ENCODE data around the gene ZDHHC13.
A peak's percentile ranks its signal among the peaks of the same experiment; 100 is the strongest.

Gene ZDHHC13

DNA sequence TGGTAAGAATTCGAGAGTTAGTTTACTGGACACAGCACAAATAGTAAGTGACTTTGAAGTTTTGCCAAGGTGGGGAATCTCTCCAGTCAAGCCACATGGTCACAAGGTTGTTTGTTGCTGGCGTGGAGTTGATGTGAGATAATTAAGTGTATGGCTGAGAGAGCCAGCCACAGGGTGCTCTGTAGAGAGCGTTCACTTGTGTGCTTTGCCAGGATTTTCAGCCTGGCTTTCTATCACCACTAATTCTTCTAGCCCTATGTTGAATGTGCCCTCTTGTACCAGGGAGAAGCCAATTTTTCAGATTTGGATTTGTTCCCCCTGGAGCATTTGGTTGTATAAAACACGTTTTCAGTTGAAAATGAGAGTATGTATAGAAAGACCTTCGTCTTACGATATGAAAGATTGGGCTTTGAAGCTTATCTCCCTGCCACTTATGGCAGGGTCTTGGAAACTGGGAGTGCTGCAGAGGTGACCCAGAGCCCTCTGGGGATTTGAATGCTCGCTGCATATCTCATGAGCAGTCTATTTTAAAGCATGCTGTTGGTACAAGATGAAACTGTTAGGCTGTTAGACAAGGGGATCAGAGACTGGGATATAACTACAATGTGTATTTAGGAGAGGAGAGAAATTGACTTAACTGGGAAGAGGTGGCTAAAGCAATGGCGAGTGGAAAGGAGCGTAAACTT is 56.2 kb downstream of the ZDHHC13 start:
- no peak for DNase-seq

DNA sequence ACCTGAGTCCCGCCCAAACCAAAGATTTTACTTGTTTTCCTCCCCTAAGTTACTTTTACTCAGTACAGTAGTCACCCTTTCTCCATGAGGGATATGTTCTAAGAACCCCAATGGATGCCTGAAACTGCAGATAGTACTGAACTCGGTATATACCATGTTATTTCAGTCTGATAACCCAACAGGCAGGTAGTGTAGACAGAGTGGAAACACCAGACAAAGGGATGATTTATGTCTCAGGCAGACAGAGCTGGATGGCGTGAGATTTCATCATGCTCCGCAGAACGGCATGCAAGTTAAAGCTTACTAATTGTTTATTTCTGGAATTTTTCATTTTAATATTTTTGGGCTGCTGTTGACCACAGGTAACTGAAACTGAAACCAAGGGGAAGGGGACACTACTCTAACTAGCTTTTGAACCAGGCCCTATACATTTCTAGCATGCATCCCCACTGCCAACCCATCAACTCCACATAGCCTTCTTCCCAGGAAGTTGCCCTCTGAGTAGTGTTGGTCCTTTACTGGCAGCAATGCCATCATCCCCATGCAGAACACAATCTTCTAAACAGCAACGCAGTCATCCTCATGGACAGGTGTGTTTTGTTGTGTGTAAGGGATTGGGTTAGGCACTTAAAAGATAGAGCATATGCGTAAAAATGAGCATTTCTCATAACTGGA is 57.1 kb downstream of the ZDHHC13 start:
- DNase-seq, result no peak

DNA sequence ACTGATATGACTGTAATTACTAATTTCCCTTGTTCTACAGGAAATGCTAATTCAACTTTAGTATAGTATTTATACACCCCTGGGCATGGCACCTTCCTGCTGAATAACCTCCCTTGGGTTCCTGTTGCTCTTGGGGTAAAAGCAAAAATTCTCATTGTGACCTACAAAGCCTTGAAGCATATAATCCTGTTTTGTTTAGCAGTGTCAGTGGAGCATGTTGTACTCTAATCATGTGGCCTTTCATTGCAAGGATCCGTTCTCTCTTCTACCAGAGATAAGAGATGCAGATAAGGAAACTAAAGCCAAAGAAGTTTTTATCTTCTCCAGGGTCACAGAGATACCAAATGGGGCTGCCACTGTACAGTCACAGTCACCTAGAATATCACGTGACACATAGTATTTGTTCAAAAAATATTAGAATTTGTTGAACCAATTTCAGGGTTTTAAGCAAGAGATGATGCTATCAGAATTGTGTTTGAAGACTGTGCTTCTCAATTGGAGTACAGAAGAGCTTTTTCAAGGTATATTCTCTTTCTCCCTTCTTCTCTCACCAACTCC is 59.7 kb downstream of the ZDHHC13 start:
- DNase-seq, result no peak

DNA sequence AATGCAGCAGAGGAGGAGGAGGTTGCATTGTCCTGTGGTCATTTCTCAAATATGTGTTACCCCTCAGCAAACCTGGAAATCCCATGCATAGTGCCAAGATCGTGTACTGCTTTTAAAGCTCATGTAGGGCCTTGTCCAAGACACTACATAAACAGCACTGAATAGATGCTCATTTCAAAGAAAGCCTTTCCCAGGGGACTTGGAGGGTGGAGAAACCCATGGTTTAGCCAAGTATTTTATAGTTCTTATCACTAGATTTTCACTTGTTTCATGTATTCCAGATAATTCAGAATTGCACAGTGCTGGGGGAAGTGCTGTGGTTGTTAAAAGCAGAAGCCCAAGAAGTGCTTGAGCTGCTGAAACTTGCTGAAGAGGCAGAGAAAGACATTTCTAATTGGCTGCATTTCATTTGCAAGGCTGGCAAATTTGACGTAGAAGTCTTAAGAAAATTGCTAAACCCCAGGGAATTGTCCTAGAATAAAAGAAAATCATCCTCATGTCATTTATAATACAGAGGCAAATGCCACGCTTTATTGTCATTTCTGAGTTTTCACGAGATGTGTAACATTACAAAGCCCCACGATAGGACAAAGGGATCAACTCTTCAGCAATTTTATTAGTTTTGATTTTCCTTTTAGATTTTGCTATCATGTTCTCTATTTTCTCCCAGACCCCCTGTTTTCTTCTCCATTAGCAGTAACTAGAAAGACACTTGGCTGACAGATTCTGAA is 64.7 kb downstream of the ZDHHC13 start:
- DNase-seq, result no peak

DNA sequence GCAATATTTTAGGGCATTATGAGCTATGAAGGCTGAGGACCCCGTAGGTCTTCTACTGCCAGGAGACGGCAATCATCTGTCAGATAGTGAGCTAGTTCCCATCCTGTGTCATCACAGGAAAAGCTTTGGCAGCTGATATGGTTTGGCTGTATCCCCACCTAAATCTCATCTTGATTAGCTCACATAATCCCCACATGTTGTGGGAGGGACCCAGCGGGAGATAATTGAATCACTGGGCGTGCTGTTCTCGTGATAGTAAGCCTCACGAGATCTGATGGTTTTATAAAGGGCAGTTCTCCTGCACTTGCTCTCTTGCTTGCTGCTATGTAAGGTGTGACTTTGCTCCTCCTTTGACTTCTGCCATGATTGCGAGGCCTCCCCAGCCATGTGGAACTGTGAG is 66.7 kb downstream of the ZDHHC13 start:
- no peak for DNase-seq

DNA sequence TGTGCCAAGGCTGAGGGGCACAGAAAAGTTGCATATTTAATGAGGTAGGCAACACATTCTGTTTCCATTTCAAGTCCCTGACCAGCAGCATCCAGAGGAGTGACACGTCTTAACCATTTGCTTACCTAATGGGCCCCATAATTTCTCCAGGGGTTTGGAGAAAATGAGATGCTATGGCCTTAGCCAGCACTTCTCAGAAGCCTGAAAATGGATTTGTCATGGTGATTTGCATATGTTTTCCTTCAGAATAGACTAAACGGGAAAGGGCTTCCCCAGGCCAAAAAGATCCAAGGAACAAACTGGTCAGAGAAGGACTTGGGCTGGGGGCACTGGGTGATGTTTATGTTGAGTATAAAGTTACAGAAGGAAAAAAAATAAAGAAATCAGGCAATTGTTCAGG is 68.1 kb downstream of the ZDHHC13 start:
- DNase-seq, result peak; percentile 8 to 14

DNA sequence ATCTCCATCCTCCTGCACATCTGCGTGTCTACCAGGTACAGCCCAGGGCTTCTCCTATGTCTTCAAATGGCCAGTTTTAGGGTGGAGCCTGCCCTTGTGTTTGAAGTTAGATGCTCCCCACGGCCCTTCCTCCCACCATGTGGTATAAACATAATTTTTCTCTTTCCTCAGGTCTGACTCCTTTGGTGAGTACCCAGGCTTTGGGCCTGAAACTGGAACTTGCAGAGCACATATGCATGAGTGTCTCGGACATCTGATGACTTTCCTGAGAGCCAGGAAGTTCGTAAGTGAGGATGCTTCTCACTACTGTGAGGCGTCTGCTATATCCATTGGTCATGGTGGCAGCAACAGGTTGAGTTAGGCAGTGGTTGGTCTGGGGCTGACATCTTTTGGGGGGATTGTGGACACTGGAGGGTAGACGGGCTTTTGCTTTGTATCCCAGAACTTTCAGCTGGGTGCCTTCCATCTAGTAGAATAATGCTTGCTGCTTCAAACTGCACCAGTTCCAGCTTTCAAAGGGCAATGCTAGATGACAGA is 68.6 kb downstream of the ZDHHC13 start:
- DNase-seq, result no peak

DNA sequence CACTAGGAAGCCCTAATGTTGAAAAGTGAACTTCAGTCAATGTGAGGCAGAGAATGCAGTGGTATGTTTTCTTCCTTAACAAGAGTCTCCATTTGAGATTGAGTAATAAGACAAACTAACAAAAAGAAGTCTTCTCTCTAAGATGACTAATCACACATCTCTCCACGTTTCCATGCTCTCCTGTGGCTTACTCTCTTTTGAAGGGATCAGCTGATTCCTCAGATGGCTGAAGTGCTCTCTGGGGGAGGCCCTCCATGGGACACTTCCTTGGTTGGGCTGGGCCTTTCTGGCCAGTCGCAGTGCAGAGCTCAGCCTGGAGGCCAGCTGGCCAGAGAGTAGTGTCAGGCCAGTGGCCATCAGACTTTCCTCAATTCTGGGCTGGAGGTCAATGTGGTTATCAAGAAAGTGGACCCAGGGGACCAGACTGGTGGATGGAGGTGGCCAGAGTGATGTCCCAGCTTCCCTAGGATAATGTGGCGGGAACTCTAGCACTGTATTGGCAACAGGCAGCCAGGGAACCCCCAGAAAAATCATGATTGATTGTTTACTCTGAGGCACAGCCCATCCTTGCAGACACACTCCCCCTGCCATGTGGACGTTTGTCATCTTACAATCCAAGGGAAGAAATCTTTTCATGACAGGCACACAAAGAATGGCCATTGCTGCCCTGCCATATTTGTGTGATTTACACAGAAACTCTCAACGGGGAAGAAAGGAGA is 70.3 kb downstream of the ZDHHC13 start:
- DNase-seq, result no peak

DNA sequence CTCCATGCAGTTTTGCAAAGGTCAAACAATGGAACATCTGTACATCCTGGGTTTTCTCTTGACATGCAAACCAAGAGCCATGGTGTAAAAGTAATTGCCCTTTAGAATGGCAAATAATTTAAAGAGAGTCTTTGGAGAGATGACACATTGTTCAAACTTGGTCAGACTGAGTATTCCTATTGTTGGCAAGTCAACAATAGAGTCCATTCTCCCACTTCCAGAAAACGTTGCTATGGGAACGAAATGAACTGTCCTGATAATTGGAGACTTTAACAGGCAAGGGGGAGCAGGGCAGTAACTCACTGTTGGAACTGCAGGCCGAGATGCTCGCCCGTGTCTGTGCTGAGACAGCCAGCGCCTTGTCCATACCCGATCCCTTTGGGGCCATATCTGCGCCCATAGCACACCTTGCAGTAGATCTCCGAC is 70.9 kb downstream of the ZDHHC13 start:
- no peak for DNase-seq

DNA sequence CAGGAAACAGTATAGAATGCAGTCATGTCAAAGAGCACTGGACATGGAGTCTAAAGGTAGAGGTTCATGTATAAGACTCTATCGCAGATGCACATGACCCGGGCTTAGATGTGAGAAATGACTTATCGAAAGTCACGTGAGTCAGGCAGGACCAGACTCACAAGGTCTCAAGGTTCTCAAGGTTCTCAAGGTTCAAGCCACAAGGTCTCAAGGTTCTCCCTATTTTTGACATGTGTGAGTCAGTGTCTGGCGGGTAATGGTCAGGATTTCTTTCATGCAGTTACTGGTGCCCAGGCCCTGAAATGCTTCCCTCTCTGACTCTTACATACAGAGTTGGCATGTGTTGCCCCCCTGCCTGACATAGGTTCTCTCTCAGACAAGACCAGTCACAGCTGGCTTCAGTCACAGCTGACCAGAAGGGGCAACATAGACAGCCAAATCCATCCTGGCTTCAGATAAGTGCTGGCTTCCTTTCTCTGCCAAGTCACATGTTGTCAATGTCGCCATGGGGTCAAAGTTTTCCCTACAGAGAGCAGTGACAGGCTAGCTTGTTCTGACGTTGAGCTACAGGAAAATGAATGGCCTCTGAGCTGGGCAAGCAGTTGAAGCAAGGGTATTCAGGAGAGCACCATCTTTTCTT is 74.7 kb downstream of the ZDHHC13 start:
- DNase-seq, result no peak

DNA sequence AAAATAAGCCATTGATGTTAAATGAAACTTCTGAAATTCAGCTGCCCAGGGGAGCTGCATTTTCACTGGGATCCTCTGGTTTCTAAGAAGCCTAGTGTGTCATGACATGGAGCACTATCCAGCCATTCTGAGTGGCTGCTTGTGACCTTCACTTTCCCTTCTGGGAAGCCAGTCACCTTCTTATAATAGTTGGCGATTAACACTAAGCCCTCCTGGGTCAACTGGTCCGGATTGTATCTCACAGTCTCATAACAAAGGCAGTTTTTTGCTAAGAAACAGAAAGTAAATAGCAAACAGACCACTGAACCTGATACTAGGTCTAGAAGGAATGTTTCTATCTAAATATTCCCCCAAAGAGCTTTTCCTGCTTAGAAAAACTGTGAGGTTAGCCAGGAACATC is 76.9 kb downstream of the ZDHHC13 start:
- DNase-seq, result no peak

DNA sequence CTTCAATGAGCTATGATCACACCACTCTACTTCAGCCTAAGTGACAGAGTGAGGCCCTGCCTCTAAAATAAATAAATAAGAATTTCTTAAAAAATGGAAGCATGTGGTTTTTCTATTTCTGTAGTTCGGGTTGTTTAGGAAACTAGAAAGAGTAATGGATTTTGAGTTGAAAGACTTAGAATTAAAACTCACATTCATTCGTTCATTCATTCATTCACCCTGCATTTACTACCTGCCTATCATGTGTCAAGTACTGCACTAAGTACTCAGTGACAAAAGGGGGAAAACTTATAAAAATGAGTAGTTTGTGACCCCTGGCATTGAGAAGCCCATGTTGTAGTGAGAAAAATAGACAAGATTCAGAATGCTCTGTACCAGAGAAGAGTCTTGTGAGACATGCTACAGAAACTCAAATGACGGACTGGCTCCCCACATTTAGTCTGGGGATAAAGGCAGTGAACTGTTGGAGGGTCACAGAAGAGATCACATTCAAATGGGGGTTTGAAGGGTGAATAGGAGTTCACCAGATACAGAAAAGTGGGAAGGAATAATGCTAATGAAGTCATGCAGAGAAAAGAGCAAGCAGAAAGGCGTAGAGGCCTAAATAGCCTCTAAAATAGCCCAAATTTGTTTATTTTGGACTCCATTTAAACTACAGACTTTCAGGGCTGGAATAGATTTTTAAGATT is 77.8 kb downstream of the ZDHHC13 start:
- DNase-seq, result no peak

DNA sequence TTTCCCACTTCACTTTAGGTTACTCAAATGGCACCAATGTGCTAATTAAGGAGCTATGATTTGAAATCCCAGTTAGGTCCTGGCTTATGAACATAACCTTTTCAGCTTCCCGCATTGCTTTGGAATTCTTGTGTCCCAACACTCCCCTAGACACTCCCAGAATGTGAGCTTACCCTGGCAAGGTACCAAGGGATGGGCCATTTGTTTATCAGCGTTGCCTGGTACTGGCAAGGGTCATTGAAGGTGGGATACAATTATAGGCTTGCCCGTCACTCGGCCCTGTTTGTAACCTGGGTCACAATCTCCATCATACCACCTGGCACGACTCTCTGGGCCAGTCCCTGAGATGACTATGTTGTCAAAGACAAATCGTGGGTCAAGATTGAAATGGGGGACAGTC is 79.5 kb downstream of the ZDHHC13 start:
- no peak for DNase-seq

DNA sequence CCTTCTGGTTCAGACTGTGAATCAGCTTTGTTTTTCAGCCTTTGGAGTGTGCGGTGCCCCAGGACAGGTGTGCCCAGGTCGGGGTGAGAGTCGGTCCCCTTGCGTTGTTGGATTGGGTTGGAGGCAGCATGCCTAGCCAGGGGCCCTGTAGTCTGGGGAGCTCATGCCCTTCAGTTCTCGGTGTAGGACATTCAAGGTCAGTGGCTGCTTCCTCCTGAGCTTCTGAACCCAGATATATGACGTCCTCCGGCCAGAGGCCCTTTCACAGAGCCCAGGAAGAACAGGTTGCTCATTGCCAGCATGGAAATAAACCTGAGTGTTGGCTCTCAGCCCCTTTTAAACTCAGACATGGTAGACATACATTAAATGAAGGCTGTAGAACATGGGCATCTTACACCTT is 82.1 kb downstream of the ZDHHC13 start:
- no peak for DNase-seq

DNA sequence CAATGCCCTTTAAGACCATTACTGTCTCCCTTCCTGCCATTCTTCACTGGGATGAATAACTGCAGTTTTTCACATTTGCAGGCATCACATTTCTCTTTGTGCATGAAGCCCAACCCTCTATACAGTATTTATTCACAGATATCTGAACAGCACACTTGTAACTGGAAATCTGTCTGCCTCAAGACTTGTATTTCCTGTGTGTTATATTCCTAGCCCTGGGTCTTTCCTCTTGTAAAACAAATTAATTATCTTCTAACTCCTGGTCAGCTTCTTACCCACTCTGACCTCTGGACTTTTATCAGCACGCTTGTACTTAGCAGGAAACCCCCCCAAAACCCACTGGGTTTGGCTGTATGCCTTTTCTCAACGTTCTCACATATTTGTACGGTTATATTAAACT is 82.8 kb downstream of the ZDHHC13 start:
- DNase-seq, result no peak

DNA sequence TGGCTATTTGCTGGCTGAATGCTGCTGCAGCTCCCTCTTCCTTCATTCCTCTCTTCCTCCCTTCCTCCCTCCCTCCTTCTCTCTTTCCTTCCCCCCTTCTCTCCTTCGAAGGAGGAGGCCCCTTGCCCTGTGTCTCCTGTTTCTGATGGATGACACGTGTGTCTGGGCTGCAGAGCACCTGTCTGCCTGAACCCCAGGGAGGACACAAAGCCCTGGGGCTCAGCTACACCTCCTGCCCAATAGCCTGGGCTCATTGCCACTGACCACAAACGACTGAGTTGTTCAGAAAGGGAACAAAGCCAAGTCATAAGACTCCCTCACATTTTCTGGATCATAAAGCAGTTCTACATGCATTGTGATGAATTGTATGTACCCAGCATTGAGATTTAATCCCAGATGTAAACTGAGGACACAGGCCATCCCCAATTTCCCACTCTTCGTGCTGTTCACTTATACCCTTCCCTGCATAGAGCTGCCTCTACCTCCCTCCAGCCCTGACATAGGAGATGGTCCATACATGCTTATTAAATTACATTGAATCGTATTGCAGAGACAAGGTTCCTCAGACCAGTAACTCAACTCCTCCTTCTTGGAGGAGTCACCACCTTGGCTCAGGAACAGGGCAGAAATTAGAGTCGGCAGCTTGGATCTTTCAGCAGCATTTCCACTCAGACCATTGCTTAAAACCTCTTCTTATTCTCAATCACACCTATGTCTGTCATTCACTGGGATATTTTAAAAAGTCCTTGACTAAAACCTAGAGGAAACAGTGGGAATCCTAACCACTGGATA is 83.6 kb downstream of the ZDHHC13 start:
- no peak for DNase-seq

DNA sequence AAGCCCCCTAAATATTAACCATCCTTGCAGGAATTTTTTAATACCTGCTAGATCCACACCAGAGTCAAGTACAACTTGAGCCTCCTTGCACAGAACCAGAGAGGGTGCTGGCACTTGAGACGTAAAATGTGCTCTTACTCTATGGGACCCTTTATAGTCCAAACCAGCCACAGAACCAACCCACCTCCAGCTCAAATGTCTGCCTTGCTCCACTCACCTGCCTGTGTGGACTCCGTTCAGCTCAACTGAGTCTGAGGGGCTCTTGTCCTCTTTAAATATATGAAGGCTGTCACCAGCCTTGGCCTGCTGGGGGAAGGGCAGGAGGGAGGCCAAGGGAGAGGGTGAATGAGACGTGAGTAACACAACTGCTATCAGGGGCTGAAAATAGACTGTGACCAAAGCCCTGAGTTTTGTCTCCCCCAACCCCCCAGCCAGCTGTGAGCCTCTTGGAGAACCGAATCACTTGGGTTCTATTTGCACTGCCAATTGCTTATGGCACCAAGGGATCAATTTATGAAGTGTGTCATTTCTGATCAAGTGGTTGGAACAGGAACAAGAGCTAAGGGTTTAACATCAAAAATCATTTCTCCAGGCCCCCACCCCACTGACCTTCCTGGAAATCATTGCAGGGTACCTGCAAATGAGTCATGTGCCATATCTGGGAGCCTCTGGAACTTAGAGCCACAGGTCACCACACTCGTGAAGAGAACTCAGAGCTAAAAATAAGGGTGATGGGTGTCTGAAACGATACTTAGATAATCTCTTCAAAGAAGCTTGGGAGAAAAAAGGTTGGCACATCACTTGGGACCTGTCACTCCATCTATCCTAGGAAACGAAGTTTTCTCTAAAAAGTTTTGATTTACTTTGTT is 85.0 kb downstream of the ZDHHC13 start, which contains the start of gene CSRP3:
CSRP3 (minus strand) TSS at position 247 of the 869 bp plus-strand sequence. CDS start 9,535 bp downstream, outside the sequence.
- DNase-seq, result no peak

DNA sequence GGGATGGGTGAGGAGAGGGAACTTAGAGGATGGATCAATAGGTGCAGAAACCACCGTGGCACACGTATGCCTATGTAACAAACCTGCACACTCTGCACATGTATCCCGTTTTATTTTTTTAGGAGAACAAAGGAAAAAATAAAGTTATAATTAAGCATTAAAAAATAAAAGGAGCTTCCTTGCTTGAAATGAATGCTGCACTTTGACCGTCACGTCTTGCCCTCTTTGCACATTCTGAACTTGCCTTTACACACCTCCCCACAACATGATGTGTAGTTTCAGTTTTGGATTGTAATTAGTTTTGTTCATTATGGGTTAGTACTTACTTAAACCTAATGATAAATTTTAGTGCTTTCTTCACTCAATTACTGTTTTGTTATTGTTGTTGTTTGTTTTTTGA is 87.9 kb downstream of the ZDHHC13 start:
- no peak for DNase-seq

DNA sequence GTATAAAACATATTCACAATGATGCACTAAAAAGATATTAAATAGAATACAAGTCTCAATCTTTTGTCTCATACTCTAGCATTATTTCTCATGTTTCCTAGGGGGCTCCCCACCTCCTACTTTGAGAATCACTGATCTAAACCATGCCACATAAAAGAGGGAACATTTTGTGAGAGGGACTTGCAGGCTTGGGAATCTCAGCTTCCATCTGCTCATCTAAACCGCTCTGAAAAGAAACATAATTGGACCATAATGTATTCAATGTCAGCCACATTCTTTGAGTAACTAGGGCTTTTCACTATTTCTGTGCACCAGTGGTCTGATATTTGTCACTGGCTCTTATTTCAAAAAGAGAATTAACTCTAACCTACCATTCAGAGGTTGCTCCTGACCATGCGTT is 91.2 kb downstream of the ZDHHC13 start:
- no peak for DNase-seq
